ENCODE data around the gene SEMA3G.

SEMA3G gene

DNA sequence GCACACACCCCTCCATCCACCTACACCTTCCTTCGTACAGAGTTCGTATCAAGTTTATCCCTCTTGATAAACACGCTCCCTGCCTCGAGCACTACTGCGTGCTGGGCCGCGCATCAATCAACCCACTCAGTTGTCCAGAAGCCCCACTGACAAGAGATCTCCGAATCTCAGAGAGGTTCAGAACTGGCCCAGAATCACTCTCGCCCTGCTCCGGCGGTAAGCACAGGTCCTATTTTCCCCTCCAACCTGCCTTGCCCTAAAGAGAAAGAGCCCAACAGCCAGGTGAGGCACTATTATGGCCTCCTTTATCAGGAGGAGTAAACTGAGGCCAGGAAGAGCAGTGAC, 10.0 kb upstream of the SEMA3G start:
- no peak for DNase-seq (ENCODE audit: low read depth in 2 of 3, low spot score in 1 of 3)

DNA sequence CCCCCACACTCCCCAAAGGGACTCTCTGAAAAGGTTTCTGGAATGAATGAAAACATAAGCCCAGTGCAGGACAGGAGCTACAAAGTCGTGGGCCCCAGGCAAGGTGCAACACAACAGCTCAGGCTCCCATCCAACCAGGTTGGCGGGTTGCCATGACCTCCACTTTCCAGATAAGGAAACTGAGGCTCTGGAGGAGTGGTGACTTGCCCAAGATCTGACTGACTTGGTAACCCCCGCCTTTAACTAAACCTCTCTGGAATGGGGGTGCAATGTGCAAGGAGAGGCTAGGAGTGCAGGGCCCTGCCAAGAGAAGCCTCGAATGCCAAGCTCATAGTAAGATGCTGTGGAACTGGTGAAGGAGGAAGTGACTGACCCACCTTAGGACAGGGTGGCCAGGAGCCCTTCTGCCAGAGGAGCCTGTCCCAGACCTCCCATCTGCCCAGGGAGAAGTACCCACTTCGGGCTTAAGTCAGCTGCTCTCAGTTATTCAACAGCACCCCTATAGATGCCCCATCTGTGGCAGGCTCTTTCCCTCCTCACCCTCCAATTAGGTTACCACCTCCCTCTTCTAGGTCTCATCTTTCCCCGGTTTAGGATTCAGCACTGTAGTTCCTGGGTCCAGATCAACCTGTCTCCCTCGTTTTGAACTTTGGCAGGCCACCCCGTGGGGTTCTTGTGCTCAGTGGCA, 9.5 kb upstream of the SEMA3G start:
- no peak for DNase-seq (ENCODE audit: low read depth in 2 of 3, low spot score in 1 of 3)

DNA sequence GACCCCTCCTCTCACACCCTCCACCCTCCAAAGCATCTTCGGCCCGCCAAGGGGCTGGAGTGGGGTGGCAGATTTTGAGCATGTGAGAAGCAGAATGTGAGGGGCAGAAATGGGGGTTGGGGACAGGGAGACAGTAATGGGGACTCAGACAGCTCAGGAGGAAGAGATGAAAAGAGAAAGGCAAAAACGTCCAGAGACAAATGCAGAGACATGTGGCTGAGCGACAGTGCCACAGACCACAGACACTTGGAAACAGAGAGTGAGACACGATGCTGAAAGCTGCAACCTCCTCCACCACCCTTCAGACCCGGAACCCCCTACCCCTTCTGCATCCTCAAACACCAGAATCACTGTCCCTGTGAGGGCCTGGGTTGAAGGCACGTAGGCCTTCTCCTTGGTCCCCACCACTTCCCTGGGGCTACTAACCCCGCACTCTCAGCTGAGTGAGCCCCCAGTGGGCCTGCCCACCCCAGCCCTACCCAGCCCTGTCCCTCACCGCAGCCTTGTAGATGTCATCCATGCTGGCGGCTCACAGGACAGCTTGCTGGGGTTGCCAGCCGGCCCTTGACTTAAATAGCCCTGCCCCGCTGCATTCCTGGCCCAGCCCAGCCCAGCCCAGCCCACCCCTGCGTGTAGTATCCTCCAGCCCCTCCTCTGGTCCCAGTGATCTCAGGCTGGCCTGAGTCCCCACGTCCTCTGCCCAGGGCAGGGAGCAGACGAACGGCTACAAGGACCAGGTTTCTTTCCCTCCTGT, 8.8 kb upstream of the SEMA3G start, which contains the start of gene TNNC1:
TSS of gene TNNC1 (minus strand) at position 546 of the 754 bp plus-strand sequence. CDS start at position 520, 26 bp downstream.
- no peak for DNase-seq (ENCODE audit: low read depth in 2 of 3, low spot score in 1 of 3)

DNA sequence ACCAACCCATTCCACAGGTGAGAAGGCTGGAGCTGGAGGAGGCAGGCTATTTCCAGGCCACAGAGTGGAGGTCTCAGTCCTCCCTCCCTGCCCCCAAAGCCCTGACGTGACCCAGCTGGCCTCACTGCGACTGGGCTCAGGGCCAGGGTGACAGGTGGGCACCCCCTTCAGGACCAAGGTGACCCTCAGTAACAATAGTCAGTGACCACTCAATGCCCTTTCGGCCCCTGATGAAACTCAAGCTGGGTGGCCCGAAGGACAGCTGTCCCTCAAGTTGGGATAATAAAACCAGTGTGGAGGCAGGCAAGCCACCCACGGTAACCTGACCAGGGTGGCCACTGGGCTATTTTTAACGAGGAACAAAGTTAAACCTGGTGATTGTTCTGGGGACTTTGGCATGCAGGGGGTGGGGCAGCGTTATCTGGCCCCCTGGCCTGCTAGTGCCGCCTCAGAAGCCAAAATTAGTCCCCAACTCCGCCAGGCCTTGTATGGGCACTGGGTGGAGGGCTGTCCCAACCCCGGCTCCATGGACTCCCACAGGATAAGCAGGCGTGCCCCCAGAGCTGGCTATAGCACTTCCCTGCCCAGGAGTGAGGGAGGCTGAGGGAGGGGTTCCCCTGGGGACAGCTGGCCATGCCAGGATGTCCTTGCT, 7.8 kb upstream of the SEMA3G start:
- no peak for DNase-seq (ENCODE audit: low read depth in 2 of 3, low spot score in 1 of 3)

DNA sequence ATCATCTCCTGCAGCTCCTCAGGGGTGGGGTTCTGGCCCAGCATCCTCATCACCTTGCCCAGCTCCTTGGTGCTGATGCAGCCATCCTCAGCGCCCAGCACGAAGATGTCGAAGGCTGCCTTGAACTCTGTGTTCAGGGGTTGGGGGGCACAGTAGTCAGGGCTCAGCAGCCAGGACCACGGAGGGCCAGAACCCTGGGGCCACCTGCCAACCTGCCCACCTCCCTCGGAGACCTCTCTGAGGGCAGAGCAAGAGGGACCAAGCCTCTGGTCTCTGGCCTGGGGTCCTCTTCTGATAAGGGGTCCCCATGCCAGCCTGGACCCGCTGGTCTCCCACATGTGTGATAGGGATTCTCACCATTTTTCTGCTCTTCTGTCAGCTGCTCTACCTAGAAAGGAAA, 7.2 kb upstream of the SEMA3G start:
- DNase-seq (ENCODE audit: low read depth in 2 of 3, low spot score in 1 of 3), result no peak

DNA sequence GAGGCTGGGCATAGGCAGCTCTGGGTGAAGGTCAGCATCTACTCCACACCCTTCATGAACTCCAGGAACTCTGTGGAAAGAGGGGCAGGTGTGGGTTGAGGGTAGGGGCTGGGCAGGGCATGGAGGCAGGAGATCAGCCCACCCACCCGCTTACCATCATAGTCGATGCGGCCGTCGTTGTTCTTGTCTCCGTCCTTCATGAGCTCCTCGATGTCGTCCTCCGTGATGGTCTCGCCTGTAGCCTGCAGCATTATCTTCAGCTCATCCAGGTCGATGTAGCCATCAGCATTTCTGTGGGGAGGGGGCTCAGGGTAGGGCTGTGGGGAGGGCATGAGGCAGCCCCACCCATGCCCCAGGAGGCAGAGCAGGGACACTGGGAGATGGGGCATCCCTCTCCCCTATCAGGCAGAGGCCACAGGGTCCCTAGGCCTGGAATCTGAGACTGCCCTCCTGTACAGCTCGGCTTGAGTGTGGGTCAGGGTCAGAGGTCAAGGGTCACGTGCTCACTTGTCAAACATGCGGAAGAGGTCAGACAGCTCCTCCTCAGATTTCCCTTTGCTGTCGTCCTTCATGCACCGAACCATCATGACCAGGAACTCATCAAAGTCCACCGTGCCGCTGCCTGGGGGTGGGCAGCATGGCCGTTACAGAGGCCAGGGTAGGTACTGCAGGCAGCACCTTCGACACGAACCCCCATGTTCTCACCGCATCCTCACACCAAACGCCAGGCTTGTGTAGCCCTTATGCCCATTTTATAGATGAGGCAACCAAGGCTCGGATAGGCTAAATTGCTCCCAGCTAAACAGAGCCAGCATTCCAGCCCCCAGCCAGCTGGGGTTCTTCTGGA, 6.6 kb upstream of the SEMA3G start:
- DNase-seq (ENCODE audit: low read depth in 2 of 3, low spot score in 1 of 3), result no peak

DNA sequence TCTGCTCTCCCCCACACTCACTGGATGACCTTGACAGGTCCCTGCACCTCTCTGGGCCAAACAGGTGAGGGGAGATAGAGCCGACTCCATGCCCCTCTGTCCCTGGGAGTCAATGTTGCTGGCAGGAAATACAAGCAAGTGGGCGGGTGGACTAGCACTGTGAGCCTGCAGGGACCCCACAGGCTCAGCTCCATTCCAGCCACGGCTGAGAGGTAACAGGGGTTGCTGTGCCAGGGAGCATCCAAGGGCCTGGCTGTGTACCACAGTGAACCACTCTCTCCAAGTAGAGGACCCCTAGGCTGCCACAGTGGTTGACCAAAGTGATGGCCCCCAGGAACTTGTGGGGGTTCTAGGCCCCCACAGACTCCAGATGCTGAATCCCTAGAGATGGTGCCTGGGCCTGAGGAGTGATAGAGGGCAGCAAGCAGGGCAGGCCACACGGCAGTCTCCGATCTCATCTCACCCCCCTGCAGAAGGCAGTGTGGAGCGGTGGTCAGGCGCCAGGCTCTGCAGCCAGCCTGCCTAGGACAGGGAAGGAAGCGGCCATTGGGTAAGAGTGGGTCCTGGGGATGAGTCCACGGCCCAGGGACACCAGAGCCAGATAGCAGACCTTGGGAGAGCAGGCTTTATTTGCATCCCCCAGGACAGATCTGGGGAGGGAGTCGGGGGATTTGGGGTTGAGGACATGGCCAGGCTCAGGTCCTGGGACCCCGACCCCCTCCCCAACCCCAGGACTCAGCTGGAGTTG, 5.8 kb upstream of the SEMA3G start:
- DNase-seq (ENCODE audit: low read depth in 2 of 3, low spot score in 1 of 3), result no peak

DNA sequence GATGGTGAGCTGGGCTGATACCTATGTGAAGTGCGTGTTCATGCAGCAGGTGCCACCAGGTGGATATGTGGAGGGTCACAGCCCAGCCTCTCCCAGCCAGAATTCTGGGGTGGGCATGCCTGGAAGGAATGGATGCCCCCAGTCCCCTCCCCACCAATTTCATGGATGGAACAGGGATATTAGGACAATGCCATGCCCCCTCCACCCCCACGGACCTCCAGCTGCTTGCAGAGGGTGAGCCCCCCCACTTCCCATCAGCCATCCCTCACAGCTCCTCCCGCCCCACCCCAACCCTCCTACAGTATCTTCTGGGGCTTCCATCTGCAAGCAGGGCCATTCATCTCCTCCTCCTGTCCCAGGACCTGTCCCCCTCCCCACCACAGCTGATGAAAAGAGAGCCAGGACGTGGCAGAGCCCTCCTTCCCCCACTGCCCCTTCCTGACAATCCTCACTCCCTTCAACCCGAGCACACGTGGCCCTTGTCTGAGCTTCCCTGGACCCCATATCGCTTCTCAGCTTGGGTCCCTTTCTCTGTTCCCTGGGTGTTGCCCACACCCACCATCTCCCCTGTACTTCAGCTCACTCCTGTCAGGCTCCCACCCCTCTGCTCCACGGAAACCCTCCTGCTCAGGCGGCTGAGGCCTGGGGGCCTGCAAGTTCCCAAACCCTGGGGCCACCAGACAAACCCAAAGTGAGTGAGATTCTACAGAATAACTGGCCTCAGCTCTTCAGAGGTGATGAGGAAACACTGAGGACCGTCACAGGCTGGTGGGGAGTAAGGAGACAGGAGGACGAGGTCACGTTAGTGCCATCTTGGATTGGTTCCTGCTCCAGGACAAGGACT, 2.8 kb upstream of the SEMA3G start:
- DNase-seq (ENCODE audit: low read depth in 2 of 3, low spot score in 1 of 3), result no peak

DNA sequence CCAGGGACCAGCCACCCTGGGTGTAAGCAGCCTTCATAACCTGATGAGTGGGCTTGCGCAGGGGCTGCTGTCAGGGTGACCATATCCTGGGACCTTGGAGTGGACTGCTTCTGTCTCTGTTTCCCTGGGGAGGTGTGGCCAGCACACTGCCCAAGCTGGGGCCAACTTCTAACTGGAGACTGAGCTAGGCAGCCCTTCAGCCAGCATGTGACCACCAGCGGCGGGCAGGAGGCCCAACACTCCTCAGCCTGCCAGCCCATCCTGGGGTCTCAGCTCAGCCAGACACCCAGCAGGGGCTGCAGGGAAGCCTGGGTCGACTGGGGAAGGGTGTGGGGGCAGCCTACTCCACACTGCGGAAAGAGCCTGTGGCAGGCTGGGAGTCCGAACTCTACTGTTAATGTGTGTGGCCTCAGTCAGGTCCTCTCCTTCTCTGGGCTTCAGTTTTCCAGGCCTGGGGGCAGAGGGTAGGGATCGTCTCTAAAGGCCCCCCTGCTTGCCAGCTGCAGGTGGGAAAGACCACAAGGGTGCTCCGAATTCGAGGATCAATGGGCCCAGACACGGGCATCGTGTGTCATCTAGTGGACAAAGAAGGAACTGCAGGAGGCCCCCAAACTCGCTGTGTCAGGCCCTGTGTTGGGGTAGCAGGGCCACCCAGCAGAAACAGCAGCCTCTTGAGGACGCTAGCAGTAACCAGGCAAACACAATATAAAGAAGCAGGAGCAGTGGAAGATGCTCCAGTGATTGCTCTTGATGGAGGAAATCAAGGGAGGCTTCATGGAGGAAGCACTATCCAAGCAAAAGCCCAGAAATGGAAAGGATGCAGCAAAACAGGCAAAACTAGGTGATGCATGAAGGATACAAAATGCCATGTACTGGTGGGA, 2.0 kb upstream of the SEMA3G start:
- peak; percentile 56 to 87 (median 59) for DNase-seq (ENCODE audit: low read depth in 2 of 3, low spot score in 1 of 3)

DNA sequence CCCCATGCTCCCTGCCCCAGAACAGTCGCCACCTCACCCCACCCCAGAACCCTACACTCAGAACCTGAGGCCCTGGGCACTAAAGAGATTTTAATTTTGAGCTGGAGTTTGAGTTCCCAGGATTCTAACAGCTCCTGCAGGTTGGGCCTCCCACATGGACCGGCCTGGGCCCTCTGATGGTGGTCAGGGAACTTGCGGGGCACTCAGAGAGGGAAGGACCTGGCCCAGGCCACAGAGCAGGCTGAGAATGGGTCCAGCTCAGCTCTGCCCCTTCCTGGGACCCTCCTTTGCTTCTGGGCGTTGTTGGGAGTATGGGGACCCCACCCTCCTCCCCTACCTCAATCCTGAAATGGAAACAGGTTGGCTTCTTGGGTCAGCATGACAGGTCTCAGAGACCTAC, 1.1 kb upstream of the SEMA3G start:
- no peak for DNase-seq (ENCODE audit: low read depth in 2 of 3, low spot score in 1 of 3)

DNA sequence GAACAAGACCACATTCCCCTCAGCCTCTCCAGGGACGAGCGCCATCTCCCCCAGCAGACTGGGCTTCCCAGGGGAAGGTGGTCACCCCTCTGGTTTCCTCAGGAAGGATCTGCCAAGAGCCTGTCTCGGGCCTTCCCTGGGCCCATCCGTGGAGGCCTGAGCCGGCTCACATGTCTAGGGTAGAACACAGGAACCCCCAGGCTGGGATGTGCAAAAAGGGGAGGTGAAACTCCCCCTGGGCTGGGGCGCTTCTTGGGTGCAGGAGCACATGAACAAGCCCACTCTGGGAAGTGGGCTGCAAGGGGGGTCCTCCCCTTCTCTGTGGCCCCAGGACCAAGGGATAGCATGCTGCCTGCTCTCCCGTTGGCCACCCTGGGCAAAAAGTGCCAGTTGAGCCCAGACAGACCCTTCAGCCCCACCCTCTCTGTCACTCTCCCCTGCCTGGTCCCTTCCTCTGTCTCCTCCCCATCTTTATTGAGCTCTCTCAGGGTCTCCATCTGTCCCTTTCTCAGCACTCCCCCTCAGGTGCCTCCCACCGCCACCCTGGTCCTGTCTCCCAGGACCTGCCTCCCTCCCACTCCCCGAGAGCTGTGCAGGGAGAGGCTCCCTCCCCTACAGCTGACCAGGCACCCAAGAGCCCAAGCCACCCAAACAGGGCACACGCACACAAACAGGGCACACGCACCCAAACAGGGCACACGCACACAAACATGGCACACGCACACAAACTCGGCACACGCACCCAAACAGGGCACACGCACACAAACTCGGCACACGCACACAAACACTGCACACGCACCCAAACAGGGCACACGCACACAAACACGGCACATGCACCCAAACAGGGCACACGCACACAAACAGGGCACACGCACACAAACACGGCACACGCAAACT, 864 bp downstream of the SEMA3G start:
- DNase-seq (ENCODE audit: low read depth in 2 of 3, low spot score in 1 of 3), result no peak

DNA sequence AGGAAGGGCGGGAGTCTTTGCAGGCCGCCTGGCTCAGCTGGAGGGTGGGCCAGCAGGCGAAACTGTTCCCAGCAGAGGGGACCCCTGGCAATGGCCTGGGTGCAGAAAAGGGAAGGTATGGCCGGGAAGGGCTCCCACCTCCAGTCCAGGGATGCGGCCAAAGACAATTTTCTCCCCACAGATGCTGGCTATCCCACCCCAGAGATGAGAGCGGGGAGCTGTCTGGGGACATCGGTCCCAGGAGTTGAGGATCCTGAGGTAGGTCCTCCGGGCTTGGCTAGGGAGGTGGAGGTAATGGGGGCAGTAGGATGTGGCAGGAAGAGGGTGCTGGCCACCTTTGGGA, 1.7 kb downstream of the SEMA3G start:
- no peak for DNase-seq (ENCODE audit: low read depth in 2 of 3, low spot score in 1 of 3)

DNA sequence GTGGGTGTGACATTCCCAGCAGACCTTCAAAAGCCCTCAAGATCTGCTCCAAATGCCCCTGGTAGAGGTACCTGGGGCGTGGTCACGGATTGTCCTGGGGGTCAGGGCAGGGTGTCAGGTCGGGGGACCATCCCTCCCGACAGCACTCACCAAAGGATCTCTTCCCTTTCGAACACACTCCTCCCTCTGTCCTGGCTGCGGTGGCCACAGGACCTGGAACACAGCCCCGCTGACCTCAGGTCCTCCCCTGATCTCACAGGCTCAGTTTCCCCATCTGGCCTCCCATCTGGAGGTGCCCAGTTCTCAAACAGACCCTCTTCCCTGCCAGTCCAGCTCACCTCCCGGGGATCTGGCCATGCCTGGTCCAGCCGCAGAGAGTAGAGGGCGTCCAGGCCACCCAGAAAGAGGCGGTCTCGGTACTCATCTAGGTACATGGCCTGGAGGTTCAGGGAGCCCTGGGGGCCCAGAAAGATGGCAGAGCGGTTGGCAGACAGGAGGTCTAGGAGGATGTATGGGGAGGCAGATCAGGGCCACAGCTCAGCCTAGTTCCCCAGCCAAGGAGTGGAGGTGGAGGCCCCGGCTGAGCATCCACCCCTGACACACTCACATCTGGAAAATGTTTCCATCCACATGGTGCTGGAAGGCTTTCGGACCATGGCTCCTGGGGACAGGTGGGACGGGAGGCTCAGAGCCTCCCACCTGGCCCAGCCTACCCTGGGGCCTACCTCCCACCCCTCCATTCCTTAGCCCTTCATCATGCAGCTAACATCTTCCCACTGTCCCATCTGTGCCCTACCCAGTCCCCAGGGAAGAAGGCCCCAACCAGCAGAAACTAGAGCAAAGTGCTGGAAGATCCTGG, 2.3 kb downstream of the SEMA3G start:
- DNase-seq (ENCODE audit: low read depth in 2 of 3, low spot score in 1 of 3), result no peak

DNA sequence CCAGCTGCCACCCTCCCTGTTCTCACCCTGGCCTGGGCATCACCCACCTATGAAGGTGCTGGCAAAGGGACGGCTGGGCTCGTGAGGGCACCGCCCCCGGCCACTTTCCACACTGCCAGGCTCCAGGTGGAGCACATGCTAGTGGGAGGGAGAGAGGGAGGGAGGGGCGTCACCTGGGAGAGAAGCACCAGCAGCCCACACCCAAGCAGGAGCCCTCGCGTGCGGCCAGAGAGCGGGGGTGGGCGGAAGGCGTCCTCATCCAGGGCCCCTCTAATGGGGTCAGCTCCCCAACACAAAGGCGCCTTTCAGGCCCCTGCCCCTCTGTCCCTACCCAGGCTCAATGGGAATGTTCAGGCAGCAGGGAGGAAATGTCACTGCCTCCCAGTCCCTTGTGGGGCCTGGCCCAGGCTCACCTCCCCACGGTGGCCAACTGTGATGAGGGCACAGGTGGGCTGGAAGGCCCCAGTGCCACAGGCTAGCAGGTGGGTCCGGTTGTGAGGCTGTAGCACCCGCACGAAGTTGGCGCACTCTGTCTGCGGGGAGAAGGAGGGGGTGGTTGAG, 3.1 kb downstream of the SEMA3G start:
- no peak for DNase-seq (ENCODE audit: low read depth in 2 of 3, low spot score in 1 of 3)

DNA sequence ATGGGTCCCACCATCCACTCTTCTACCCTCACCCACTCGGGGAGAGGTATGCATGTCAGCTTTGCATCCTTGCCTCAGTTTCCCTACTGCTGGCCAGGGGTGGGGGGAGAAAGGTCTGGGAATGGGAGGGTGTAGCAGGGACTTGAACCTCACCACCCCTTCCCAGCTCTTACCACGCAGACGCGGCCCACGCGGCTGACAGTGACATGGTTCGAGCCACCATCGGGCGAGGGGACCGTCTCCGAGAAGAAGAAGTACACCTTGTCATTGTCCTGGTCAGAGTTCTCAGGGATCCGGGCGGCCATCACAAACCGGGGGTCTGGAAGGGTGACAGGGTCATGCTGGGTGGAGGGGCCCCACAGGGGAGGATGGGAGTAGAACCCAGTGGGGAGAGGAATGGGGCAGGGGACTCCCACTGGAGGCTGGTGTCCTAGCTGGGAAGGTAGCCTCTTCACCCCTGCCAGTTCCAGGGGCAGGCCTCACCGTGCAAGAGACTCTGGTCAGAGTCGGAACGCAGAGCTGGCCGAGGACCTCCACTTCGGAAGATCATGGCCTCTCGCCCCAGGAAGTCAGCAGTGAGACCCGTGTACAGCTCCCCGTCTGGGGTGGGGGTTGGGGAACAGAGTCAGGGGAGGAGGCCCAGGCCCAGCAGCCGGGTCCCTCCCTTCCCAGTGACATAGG, 3.7 kb downstream of the SEMA3G start:
- DNase-seq (ENCODE audit: low read depth in 2 of 3, low spot score in 1 of 3), result no peak

DNA sequence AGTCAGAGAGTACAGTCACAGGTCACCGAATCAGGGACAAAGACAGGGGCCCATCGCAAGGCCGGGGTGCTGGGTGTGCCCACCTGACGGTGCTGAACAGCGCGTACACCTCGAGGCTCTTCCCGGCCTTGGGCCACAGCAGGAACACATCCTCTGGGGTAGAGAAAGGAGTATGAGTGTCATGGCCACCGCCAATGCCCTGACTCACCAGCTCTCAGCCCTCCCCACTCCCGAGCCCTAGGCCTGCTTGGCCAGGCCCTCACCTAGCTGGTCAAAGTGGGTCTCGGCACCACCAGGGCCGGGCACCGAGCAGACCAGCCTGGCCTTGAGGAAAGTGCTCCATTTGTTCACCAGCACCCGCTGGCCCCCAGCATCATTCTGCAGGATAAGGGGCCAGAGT, 4.2 kb downstream of the SEMA3G start:
- DNase-seq (ENCODE audit: low read depth in 2 of 3, low spot score in 1 of 3), result no peak
